Right cardiac atrium (tissue), 5 donors: ENCODE results near the gene OR5D16. TPM values are rescaled to one million over a fixed set of nuclear protein-coding genes. Genes with fewer than 3 reads are reported as not detected.

ENCODE experiments used
- ATAC-seq, 2 donors: fragments of 200-7000 bp; cut with Tn5 transposase; one replicate each; pipeline versions ENCODE4 v1.8.0 to v1.9.1; 2020; ENCODE audit warnings: moderate library complexity in 2 of 2, mild to moderate bottlenecking in 1 of 2
- DNase-seq, 3 donors: peaks; one replicate each; pipeline ENCODE4 v3.0.0-alpha.2; 2020
- H3K27ac ChIP-seq: one replicate; pipeline ENCODE4 v1.5.1; 2013; ENCODE audit warnings: mild to moderate bottlenecking, low read length, control low read depth, moderate library complexity
- H3K27me3 ChIP-seq: one replicate; pipeline ENCODE4 v1.6.1; 2013; ENCODE audit not compliant: control insufficient read depth, insufficient read depth
- H3K4me1 ChIP-seq: one replicate; pipeline ENCODE4 v1.6.1; 2013; ENCODE audit warnings: low read length; ENCODE audit not compliant: control insufficient read depth, insufficient read depth
- H3K4me3 ChIP-seq: one replicate; pipeline ENCODE4 v1.5.1; 2013; ENCODE audit warnings: low read length, control low read depth
- H3K9me3 ChIP-seq: one replicate; pipeline ENCODE4 v1.6.1; 2013; ENCODE audit warnings: low read length; ENCODE audit not compliant: control insufficient read depth
- WGBS: extraction: QIAGEN DNeasy Blood & Tissue Kit; methylation state at CpG from one replicate; pipeline ENCODE4 v1.1.7; 2013; 5-methylcytosine and 5-hydroxymethylcytosine counted together
- intact Hi-C, 4 donors: fragments of 100-400 bp; cut with DNase I; formaldehyde crosslinking; loops; one replicate each; pipeline versions ENCODE4 v1.11.0 to v1.14.0; 2022 to 2023
- long read RNA-seq, 4 donors: library from polyadenylated mRNA; unstranded; transcript quantifications; one replicate each; pipeline ENCODE4 v2.0.0, GENCODE V29; 2020 to 2021
- polyA plus RNA-seq: library from polyadenylated mRNA; stranded (reverse); fragments of 200-250 nt; gene quantifications from one replicate; pipeline ENCODE4 v1.2.3, GENCODE V29; 2013
- total RNA-seq, 4 donors: library from RNA; stranded (reverse); fragmentation: NEBNext Ultra II Directional; extraction: Animal tissue kit (Norgen Biotek cat#: 25700); gene quantifications; one replicate each; pipeline ENCODE4 v1.2.1, GENCODE V29; 2021
- donor health status: healthy with polysubstance abuse.
- donor health status: DM: no; HTN: yes; CAD: no.
- donor health status: DM: no; HTN: no; CAD: no.
- donor health status: DM: no; HTN: yes; CAD: no; lungs with severe emphysema.
- donor health status: DM: yes; HTN: yes; CAD: no.

Gene OR5D16
- not detected for total RNA-seq
- not detected for polyA plus RNA-seq
- long read RNA-seq, donor 1: 0 reads
- long read RNA-seq, donor 2: 0 reads
- long read RNA-seq, donor 3: 0 reads
- long read RNA-seq, donor 4: 0 reads

- Histone ChIP-seq H3K9me3 (no peaks in the 10 kb centered on the region), H3K4me3 (no peak within 1 kb of the TSS), H3K27me3 (no peaks in the 10 kb centered on the region), H3K27ac (no peak within 1 kb of the TSS), H3K4me1 (no peaks in the 10 kb centered on the region)
- WGBS: 29% methylated on average over 3 of the region's 3 CpGs
- no peak for ATAC-seq
- no peak for DNase-seq
- intact Hi-C loops: no loop called here
Observed at GRCh38 chr11:55838452-55838851, at the start of gene OR5D16. Gene OR5D16 (plus strand): TSS chr11:55838752. CDS start chr11:55838752, 0 bp downstream.

GRCh38 chr11:55791606-55792005, 46.9 kb upstream of the OR5D16 start:
- no peak for ATAC-seq
- H3K27ac ChIP-seq: no peak overlapping the region
- H3K4me1 ChIP-seq: no peaks in the 10 kb centered on the region
- H3K27me3 ChIP-seq: no peaks in the 10 kb centered on the region
- H3K9me3 ChIP-seq: no peaks in the 10 kb centered on the region
- no peak for DNase-seq
- 79% methylated on average over 1 of the region's 1 CpG for WGBS
- intact Hi-C loops: no loop called here
- H3K4me3 ChIP-seq: no peak overlapping the region

GRCh38 chr11:55793321-55793720, 45.2 kb upstream of the OR5D16 start:
- ATAC-seq: no peak
- Histone ChIP-seq H3K4me3 (no peak overlapping the region), H3K9me3 (no peaks in the 10 kb centered on the region), H3K4me1 (no peaks in the 10 kb centered on the region), H3K27me3 (no peaks in the 10 kb centered on the region), H3K27ac (no peak overlapping the region)
- no peak for DNase-seq
- intact Hi-C loops: no loop called here
- WGBS: 36% methylated on average over 2 of the region's 2 CpGs

GRCh38 chr11:55795256-55795655, 43.3 kb upstream of the OR5D16 start, which contains the start of gene OR5D14:
Gene OR5D14 (plus strand): TSS chr11:55795556. CDS start chr11:55795556, 0 bp downstream.
- intact Hi-C loops: no loop called here
- no peak within 1 kb of the TSS for H3K4me3 ChIP-seq
- DNase-seq (no peak), ATAC-seq (no peak)
- H3K27me3 ChIP-seq: no peaks in the 10 kb centered on the region
- no peaks in the 10 kb centered on the region for H3K9me3 ChIP-seq
- H3K27ac ChIP-seq: no peak within 1 kb of the TSS
- H3K4me1 ChIP-seq: no peaks in the 10 kb centered on the region

GRCh38 chr11:55806248-55806647, 32.3 kb upstream of the OR5D16 start:
- H3K27me3 ChIP-seq: no peaks in the 10 kb centered on the region
- no peak overlapping the region for H3K27ac ChIP-seq
- DNase-seq (no peak), ATAC-seq (no peak)
- no peaks in the 10 kb centered on the region for H3K9me3 ChIP-seq
- H3K4me3 ChIP-seq: no peak overlapping the region
- no peaks in the 10 kb centered on the region for H3K4me1 ChIP-seq
- WGBS: 86% methylated on average over 1 of the region's 1 CpG
- intact Hi-C loops: no loop called here

GRCh38 chr11:55811067-55811466, 27.5 kb upstream of the OR5D16 start, which contains the start of gene OR5L1:
Gene OR5L1 (plus strand): TSS chr11:55811367. CDS start chr11:55811467, 100 bp downstream.
- intact Hi-C loops: no loop called here
- no peak within 1 kb of the TSS for H3K4me3 ChIP-seq
- 92% methylated on average over 1 of the region's 1 CpG for WGBS
- no peaks in the 10 kb centered on the region for H3K9me3 ChIP-seq
- ATAC-seq (no peak), DNase-seq (no peak)
- no peaks in the 10 kb centered on the region for H3K27me3 ChIP-seq
- H3K27ac ChIP-seq: no peak within 1 kb of the TSS
- no peaks in the 10 kb centered on the region for H3K4me1 ChIP-seq

GRCh38 chr11:55819330-55819729, 19.2 kb upstream of the OR5D16 start, which contains the start of gene OR5D18:
Gene OR5D18 (plus strand): TSS chr11:55819630. CDS start chr11:55819630, 0 bp downstream.
- ATAC-seq (no peak), DNase-seq (no peak)
- Histone ChIP-seq H3K4me3 (no peak within 1 kb of the TSS), H3K4me1 (no peaks in the 10 kb centered on the region), H3K9me3 (no peaks in the 10 kb centered on the region), H3K27me3 (no peaks in the 10 kb centered on the region), H3K27ac (no peak within 1 kb of the TSS)
- 80% methylated on average over 5 of the region's 5 CpGs for WGBS
- intact Hi-C loops: no loop called here

GRCh38 chr11:55826919-55827318, 11.6 kb upstream of the OR5D16 start, which contains the start of gene OR5L2:
Gene OR5L2 (plus strand): TSS chr11:55827219. CDS start chr11:55827219, 0 bp downstream.
- Histone ChIP-seq H3K4me1 (no peaks in the 10 kb centered on the region), H3K4me3 (no peak within 1 kb of the TSS), H3K27me3 (no peaks in the 10 kb centered on the region), H3K27ac (no peak within 1 kb of the TSS), H3K9me3 (no peaks in the 10 kb centered on the region)
- intact Hi-C loops: no loop called here
- DNase-seq (no peak), ATAC-seq (no peak)

GRCh38 chr11:55847453-55847852, 8.9 kb downstream of the OR5D16 start:
- no peaks in the 10 kb centered on the region for H3K27me3 ChIP-seq
- H3K27ac ChIP-seq: no peak overlapping the region
- intact Hi-C loops: no loop called here
- no peaks in the 10 kb centered on the region for H3K4me1 ChIP-seq
- DNase-seq (no peak), ATAC-seq (no peak)
- H3K9me3 ChIP-seq: no peaks in the 10 kb centered on the region
- H3K4me3 ChIP-seq: no peak overlapping the region
- 35% methylated on average over 2 of the region's 2 CpGs for WGBS

- intact Hi-C loops: no loop called here
- no peak overlapping the region for H3K4me3 ChIP-seq
- H3K27ac ChIP-seq: no peak overlapping the region
- no peaks in the 10 kb centered on the region for H3K27me3 ChIP-seq
- DNase-seq (no peak), ATAC-seq (no peak)
- H3K4me1 ChIP-seq: no peaks in the 10 kb centered on the region
- H3K9me3 ChIP-seq: no peaks in the 10 kb centered on the region
Observed at GRCh38 chr11:55849037-55849436, 10.5 kb downstream of the OR5D16 start.

GRCh38 chr11:55852141-55852540, 13.6 kb downstream of the OR5D16 start:
- Histone ChIP-seq H3K27me3 (no peaks in the 10 kb centered on the region), H3K27ac (no peak overlapping the region), H3K4me3 (no peak overlapping the region), H3K9me3 (no peaks in the 10 kb centered on the region), H3K4me1 (no peaks in the 10 kb centered on the region)
- intact Hi-C loops: no loop called here
- ATAC-seq: no peak
- 74% methylated on average over 1 of the region's 1 CpG for WGBS
- no peak for DNase-seq

- no peak for ATAC-seq
- H3K27ac ChIP-seq: no peak overlapping the region
- DNase-seq: no peak
- intact Hi-C loops: no loop called here
- no peaks in the 10 kb centered on the region for H3K4me1 ChIP-seq
- 13% methylated on average over 1 of the region's 1 CpG for WGBS
- no peaks in the 10 kb centered on the region for H3K9me3 ChIP-seq
- no peak overlapping the region for H3K4me3 ChIP-seq
- H3K27me3 ChIP-seq: no peaks in the 10 kb centered on the region
Observed at GRCh38 chr11:55854704-55855103, 16.2 kb downstream of the OR5D16 start.
